Panc1 (cell line): ENCODE measurements around the gene AMZ1. TPM values are rescaled to one million over a fixed set of nuclear protein-coding genes. Genes with fewer than 3 reads are reported as not detected.

ENCODE experiments used
- ATAC-seq: fragments of 200-7000 bp; cut with Tn5 transposase; 2 replicates; pipeline ENCODE4 v1.9.1; 2020; ENCODE audit warnings: mild to moderate bottlenecking, moderate library complexity
- BruUV-seq: library from RNA; stranded (reverse); fragments of 400-500 nt; replicated peaks from 2 replicates; lab custom pipeline; 2021; lab: Mats Ljungman, UMichigan
- CTCF ChIA-PET: fragments of 300-600 bp; sonication (Branson Sonifier 250); formaldehyde crosslinking; loops from one replicate; lab custom pipeline; 2022; ENCODE audit warnings: antibody characterized with exemption; lab: Charles Lee
- POLR2A ChIA-PET: fragments of 300-600 bp; sonication (Branson Sonifier 250); formaldehyde crosslinking; loops from one replicate; lab custom pipeline; 2022; ENCODE audit warnings: antibody characterized with exemption; lab: Charles Lee
- DNase-seq: peaks from one replicate; pipeline ENCODE4 v3.0.0-alpha.2; 2010; ENCODE audit warnings: low read depth, low spot score
- H3K27ac ChIP-seq: 2 replicates; pipeline ENCODE4 v1.5.1; 2011; ENCODE audit warnings: mild to moderate bottlenecking, low read length, inconsistent platforms
- H3K27me3 ChIP-seq: fragments of 200-500 bp; sonication (Bioruptor generic); 2 replicates; pipeline ENCODE4 v1.6.0; 2014; ENCODE audit warnings: low read length, inconsistent platforms; ENCODE audit not compliant: control insufficient read depth, insufficient read depth
- H3K36me3 ChIP-seq: fragments of 200-500 bp; sonication (Bioruptor generic); 2 replicates; pipeline ENCODE4 v1.5.1; 2014; ENCODE audit warnings: inconsistent platforms, mild to moderate bottlenecking, low read length, moderate library complexity; ENCODE audit not compliant: control insufficient read depth, insufficient read depth
- H3K4me1 ChIP-seq: 2 replicates; pipeline ENCODE4 v1.5.1; 2011; ENCODE audit warnings: inconsistent platforms, mild to moderate bottlenecking, low read length, moderate library complexity; ENCODE audit not compliant: control insufficient read depth, insufficient read depth
- H3K4me3 ChIP-seq, 2 experiments: 2 replicates each; pipeline ENCODE4 v1.5.1; 2011 to 2012; ENCODE audit warnings: low read depth in 2 of 2, low read length in 2 of 2, mild to moderate bottlenecking in 2 of 2, inconsistent platforms in 1 of 2, moderate library complexity in 1 of 2
- H3K9me3 ChIP-seq: fragments of 200-500 bp; sonication (Bioruptor generic); 2 replicates; pipeline ENCODE4 v1.5.1; 2014; ENCODE audit warnings: low read depth, mild to moderate bottlenecking, inconsistent platforms, low read length, moderate library complexity; ENCODE audit not compliant: control insufficient read depth, insufficient read depth
- CTCF ChIP-seq: fragments of 450-650 bp; IDR thresholded peaks from 2 replicates; pipeline ENCODE4 v1.5.1; 2017; ENCODE audit warnings: mild to moderate bottlenecking
- POLR2AphosphoS5 ChIP-seq: IDR thresholded peaks from 2 replicates; pipeline ENCODE4 v1.6.1; 2012; ENCODE audit warnings: mild to moderate bottlenecking, low read depth, low read length, moderate library complexity
- REST ChIP-seq, 2 experiments: IDR thresholded peaks; 2 replicates each; pipeline ENCODE4 v1.6.1; 2011 to 2012; ENCODE audit warnings: low read depth in 2 of 2, control low read depth in 1 of 2, low read length in 1 of 2, mild to moderate bottlenecking in 1 of 2, moderate library complexity in 1 of 2; ENCODE audit not compliant: insufficient read depth in 1 of 2
- SIN3A ChIP-seq: IDR thresholded peaks from 2 replicates; pipeline ENCODE4 v1.6.1; 2012; ENCODE audit warnings: low read depth, mild to moderate bottlenecking, low read length, moderate library complexity, borderline replicate concordance; ENCODE audit not compliant: insufficient read depth
- TCF7L2 ChIP-seq: IDR thresholded peaks from 2 replicates; pipeline ENCODE4 v1.6.1; 2011; ENCODE audit warnings: mild to moderate bottlenecking, low read depth, low read length, inconsistent platforms
- in situ Hi-C: cut with HindIII; loops from 2 replicates; pipeline ENCODE4 v1.10.0; 2016; ENCODE audit warnings: low sequenced_read_pairs, low pct_unique_long_range_greater_than_20kb
- intact Hi-C: fragments of 100-400 bp; cut with micrococcal nuclease; formaldehyde crosslinking; loops from one replicate; pipeline ENCODE4 v1.10.0; 2022; ENCODE audit not compliant: unreplicated experiment
- total RNA-seq: library from RNA; stranded (reverse); gene quantifications from one replicate; pipeline ENCODE4 v1.2.1, GENCODE V29; 2021; ENCODE audit not compliant: unreplicated experiment

AMZ1 gene
- total RNA-seq, 1 experiment from 2014 or later, result 0.57 TPM

- H3K27ac ChIP-seq, result no peak overlapping the region
- intact Hi-C loops (loop anchor here (10.0 kb wide), 1 partner anchor 231 kb away; no protein-coding TSS in a partner anchor), in situ Hi-C loops (no loop called here)
- BruUV-seq, result no TSS peak
- ChIA-PET POLR2A (interaction anchor here (0.7 kb wide), 1 partner anchor 170 kb away, joined by 3 read pairs; no protein-coding TSS in a partner anchor), CTCF (interaction anchor here (0.9 kb wide), 1 partner anchor 23 kb away, joined by 5 read pairs; no protein-coding TSS in a partner anchor)
- H3K36me3 ChIP-seq, result no peaks in the 10 kb centered on the region
- TF ChIP-seq CTCF (no peak), REST (IDR thresholded peaks at IDR 0.05; ENCODE audit: insufficient read depth in 1 of 2, low read depth in 2 of 2, low read length in 1 of 2) (no peak)
- ATAC-seq (no peak), DNase-seq (no peak)
- no peak overlapping the region for H3K4me3 ChIP-seq
- no peaks in the 10 kb centered on the region for H3K9me3 ChIP-seq
- H3K27me3 ChIP-seq, result peaks cover 3% of the 10 kb centered on the region; the same call in 1 of the 2 replicates
- H3K4me1 ChIP-seq, result peaks cover 3% of the 10 kb centered on the region
Measured at GRCh38 chr7:2686101-2686500, 1.9 kb upstream of the AMZ1 start.

GRCh38 chr7:2687338-2687869 lies 598 bp upstream of the AMZ1 start:
- POLR2A ChIA-PET, result interaction anchor here (0.7 kb wide), 1 partner anchor 18 kb away, joined by 3 read pairs; no protein-coding TSS in a partner anchor
- H3K27me3 ChIP-seq, result peaks cover 3% of the 10 kb centered on the region; the same call in 1 of the 2 replicates
- BruUV-seq, result no TSS peak
- no peaks in the 10 kb centered on the region for H3K36me3 ChIP-seq
- CTCF ChIA-PET, result interaction anchor here (0.7 kb wide), 2 partner anchors 33 to 282 kb away, joined by 3 read pairs; no protein-coding TSS in a partner anchor
- DNase-seq (no peak), ATAC-seq (no peak; the same call in 1 of the 2 replicates)
- TF ChIP-seq POLR2AphosphoS5 (no peak), TCF7L2 (no peak), SIN3A (no peak), REST (IDR thresholded peaks at IDR 0.05; ENCODE audit: insufficient read depth in 1 of 2, low read depth in 2 of 2, low read length in 1 of 2) (no peak), CTCF (no peak)
- peaks cover 3% of the 10 kb centered on the region; the same call in 1 of the 2 replicates for H3K4me1 ChIP-seq
- no peak overlapping the region for H3K27ac ChIP-seq
- in situ Hi-C loops, result no loop called here
- intact Hi-C loops, result loop anchor here (10.0 kb wide), 1 partner anchor 233 kb away; no protein-coding TSS in a partner anchor
- H3K9me3 ChIP-seq, result no peaks in the 10 kb centered on the region
- peak overlapping the region; percentile 17 to 23; a peak in 3 of 4 replicates for H3K4me3 ChIP-seq
